Activated CD8-positive, alpha-beta memory T cell treated with anti-CD3 and anti-CD28 coated beads for 24 hours (primary cell): ENCODE measurements around the gene CSTF1.
"Not testable (repeated sequence)": the region's sequence is repeated elsewhere in the genome, so short reads cannot be mapped to it uniquely, and the experiment has no call there.

ENCODE experiments used
- DNase-seq: peaks from one replicate; pipeline ENCODE4 v3.0.0-alpha.2; 2020

The CSTF1 gene

GRCh38 chr20:56371977-56372376, 20.5 kb upstream of the CSTF1 start:
- no peak for DNase-seq

- DNase-seq: no peak
Measured at GRCh38 chr20:56372850-56373249, 19.6 kb upstream of the CSTF1 start.

- no peak for DNase-seq
Measured at GRCh38 chr20:56373942-56374341, 18.5 kb upstream of the CSTF1 start.

- no peak for DNase-seq
Measured at GRCh38 chr20:56376331-56376730, 16.1 kb upstream of the CSTF1 start.

- no peak for DNase-seq
Measured at GRCh38 chr20:56378386-56378785, 14.1 kb upstream of the CSTF1 start.

- DNase-seq: no peak
Measured at GRCh38 chr20:56380375-56380774, 12.1 kb upstream of the CSTF1 start.

GRCh38 chr20:56381501-56381900, 10.9 kb upstream of the CSTF1 start:
- DNase-seq: no peak

- no peak for DNase-seq
Measured at GRCh38 chr20:56382696-56383095, 9.7 kb upstream of the CSTF1 start.

- DNase-seq: no peak
Measured at GRCh38 chr20:56383334-56383733, 9.1 kb upstream of the CSTF1 start.

- no peak for DNase-seq
Measured at GRCh38 chr20:56385130-56385529, 7.3 kb upstream of the CSTF1 start.

- no peak for DNase-seq
Measured at GRCh38 chr20:56386219-56386618, 6.2 kb upstream of the CSTF1 start.

GRCh38 chr20:56388882-56389281, 3.6 kb upstream of the CSTF1 start:
- DNase-seq: no peak

GRCh38 chr20:56389807-56390206, 2.6 kb upstream of the CSTF1 start:
- no peak for DNase-seq

- not testable (repeated sequence) for DNase-seq
Measured at GRCh38 chr20:56390396-56390795, 2.0 kb upstream of the CSTF1 start.

GRCh38 chr20:56391037-56391436, 1.4 kb upstream of the CSTF1 start:
- no peak for DNase-seq

- no peak for DNase-seq
Measured at GRCh38 chr20:56391596-56392131, 781 bp upstream of the CSTF1 start.

GRCh38 chr20:56392881-56393482, 537 bp downstream of the CSTF1 start:
- DNase-seq: no peak

- DNase-seq: no peak
Measured at GRCh38 chr20:56393653-56394052, 1.2 kb downstream of the CSTF1 start.

GRCh38 chr20:56395166-56395565, 2.7 kb downstream of the CSTF1 start:
- DNase-seq: no peak

GRCh38 chr20:56400001-56400640, 7.7 kb downstream of the CSTF1 start:
- DNase-seq: no peak

- no peak for DNase-seq
Measured at GRCh38 chr20:56403465-56403864, 11.0 kb downstream of the CSTF1 start.

GRCh38 chr20:56405356-56405755, 12.9 kb downstream of the CSTF1 start:
- not testable (repeated sequence) for DNase-seq

- DNase-seq: no peak
Measured at GRCh38 chr20:56406910-56407309, 14.5 kb downstream of the CSTF1 start.

- DNase-seq: no peak
Measured at GRCh38 chr20:56409521-56409920, 17.1 kb downstream of the CSTF1 start.

- DNase-seq: no peak
Measured at GRCh38 chr20:56409956-56410355, 17.5 kb downstream of the CSTF1 start.
